Coronary artery (tissue), 2 donors: ENCODE results near the gene ELOVL7.

Experiments used
- DNase-seq: peaks from one replicate; pipeline ENCODE4 v3.0.0-alpha.2; 2017; ENCODE audit warnings: low spot score
- H3K27ac ChIP-seq, 2 donors: fragments of 200-600 bp; sonication (generic); one replicate each; pipeline ENCODE4 v1.5.1; 2016 to 2019
- H3K4me3 ChIP-seq: fragments of 200-600 bp; sonication (generic); 2 replicates; pipeline ENCODE4 v1.5.1; 2016; ENCODE audit warnings: mild to moderate bottlenecking, moderate library complexity
- CTCF ChIP-seq: fragments of 200-600 bp; sonication (generic); IDR thresholded peaks from one replicate; pipeline ENCODE4 v1.5.1; 2019; ENCODE audit warnings: antibody characterized with exemption

The ELOVL7 gene

DNA sequence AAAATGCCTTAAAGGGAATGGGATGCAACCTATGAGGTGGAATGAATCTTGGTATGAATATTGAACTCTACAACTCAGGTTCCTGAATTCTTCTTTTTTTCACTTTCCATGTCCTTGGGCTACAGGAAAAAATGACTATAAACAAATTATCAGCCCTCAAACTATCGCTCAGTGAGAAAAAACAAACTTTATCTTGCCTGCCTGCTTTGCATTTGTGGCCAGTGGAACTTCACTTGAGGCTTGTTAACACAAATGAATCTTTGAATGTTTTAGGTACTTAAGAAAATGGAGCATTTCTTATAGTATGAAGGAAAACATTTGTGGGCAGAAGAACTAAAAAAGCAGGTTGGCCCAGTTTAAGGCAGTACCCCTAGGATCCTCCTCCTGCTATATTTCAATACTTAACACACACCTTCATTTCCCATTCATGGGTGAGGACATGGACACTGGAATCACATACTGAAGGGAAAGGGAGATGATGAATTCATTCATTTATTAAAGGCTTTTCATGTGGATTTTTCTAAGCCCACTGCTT, 34.1 kb downstream of the ELOVL7 start:
- TF ChIP-seq CTCF, result no peak
- Histone ChIP-seq H3K27ac (no peak overlapping the region), H3K4me3 (no peak overlapping the region)
- no peak for DNase-seq

DNA sequence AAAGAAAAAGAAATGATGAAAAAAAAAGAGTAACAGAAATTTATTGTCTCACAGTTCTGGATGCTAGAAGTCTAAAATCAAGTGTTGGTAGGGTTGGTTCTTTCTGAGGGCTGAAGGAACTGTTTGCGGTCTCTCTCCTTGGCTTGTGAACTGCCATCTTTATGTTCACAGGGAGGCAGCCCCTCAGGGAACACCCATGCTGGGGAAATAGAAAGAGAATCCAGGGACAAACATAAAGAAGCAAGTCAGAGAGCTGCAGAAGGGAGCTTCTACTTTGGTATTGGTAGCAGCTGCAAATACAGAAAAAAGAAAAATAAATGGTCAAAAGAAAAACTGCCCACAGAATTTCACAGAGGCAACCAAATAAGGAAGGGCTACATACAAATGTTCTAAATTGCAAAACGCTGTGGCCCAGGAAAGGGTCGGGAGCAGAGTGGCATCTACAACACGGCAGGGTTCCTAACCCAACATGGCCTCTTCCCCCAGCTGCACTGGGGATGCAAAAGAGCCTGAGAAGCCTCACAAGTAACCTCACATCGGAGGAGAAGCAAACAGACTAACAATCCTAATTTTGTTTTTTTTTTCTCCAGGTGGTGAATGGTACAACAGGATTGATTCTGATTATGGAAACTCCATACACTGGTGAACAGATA, 37.4 kb downstream of the ELOVL7 start:
- Histone ChIP-seq H3K27ac (no peak overlapping the region), H3K4me3 (no peak overlapping the region)
- no peak for TF ChIP-seq CTCF

GRCh38 chr5:60805463-60805862, 38.6 kb downstream of the ELOVL7 start:
- TF ChIP-seq CTCF, result no peak
- H3K4me3 ChIP-seq, result no peak overlapping the region
- DNase-seq, result no peak
- no peak overlapping the region for H3K27ac ChIP-seq

More for the DNA sequence above, 37.4 kb downstream of the ELOVL7 start:
- DNase-seq, result no peak

GRCh38 chr5:60803712-60804111, 40.4 kb downstream of the ELOVL7 start:
- no peak for TF ChIP-seq CTCF
- DNase-seq, result no peak
- Histone ChIP-seq H3K27ac (no peak overlapping the region), H3K4me3 (no peak overlapping the region)

DNA sequence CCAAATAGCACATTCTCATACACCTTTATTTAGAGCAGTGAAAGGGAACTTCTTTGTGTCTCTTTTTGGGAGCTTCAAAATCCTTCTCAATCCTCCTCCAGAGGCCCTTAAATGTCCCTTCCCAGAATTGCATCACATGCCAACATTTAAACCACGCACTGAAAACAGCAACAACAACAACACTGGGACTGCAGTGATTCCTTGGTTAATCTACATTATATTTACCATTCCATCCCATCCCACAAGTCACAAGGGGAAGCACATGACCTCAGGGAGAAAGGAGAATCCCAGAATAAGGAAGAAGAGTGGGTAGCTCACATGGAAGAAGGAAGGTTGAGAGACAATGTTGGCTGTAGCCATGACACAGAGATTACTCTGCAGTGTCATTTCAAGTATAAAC, 41.1 kb downstream of the ELOVL7 start:
- TF ChIP-seq CTCF, result no peak
- Histone ChIP-seq H3K27ac (no peak overlapping the region), H3K4me3 (no peak overlapping the region)
- DNase-seq, result no peak

DNA sequence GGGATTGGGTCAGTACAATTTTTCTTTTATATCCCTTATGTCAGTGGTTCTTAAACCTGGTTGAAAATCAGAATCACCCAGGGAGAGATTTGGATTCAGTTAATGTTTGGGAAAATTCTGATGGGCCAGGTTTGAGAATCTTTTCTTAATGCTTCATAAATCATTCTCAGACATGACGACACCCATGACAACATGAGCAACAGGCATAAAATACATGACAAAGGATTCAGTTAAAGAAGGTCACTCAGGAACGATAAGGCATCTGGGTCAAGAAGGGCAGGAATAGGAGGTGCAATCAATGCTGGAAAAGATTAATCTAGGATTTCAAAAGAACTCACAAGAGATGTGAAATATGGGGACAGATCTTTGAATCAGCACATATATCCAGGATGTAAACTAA, 41.8 kb downstream of the ELOVL7 start:
- DNase-seq, result no peak

More for the DNA sequence above, 41.8 kb downstream of the ELOVL7 start:
- Histone ChIP-seq H3K27ac (no peak overlapping the region), H3K4me3 (no peak overlapping the region)
- TF ChIP-seq CTCF, result no peak
